ENCODE results near the gene HCN3.
A peak's percentile ranks its signal among the peaks of the same experiment; 100 is the strongest.
"Not testable (repeated sequence)": the region's sequence is repeated elsewhere in the genome, so short reads cannot be mapped to it uniquely, and the experiment has no call there.

Gene HCN3

GRCh38 chr1:155318082-155318481, 40.8 kb downstream of the HCN3 start:
- DNase-seq = no peak

GRCh38 chr1:155319536-155319935, 42.3 kb downstream of the HCN3 start:
- no peak for DNase-seq

DNA sequence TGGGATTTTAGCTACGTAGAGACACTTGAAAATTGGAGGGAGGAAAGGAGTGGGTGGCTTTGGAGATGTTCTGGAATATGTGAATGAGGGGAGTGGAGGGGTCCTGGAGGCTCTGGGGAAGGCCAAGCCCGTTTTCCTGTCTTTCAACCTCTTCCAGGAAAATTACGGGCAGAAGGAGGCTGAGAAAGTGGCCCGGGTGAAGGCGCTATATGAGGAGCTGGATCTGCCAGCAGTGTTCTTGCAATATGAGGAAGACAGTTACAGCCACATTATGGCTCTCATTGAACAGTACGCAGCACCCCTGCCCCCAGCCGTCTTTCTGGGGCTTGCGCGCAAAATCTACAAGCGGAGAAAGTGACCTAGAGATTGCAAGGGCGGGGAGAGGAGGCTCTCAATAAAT, 43.0 kb downstream of the HCN3 start:
- no peak for DNase-seq

- peak; percentile 83 to 97 for DNase-seq
Measured at GRCh38 chr1:155320661-155321617, 43.7 kb downstream of the HCN3 start, which contains the start of gene RUSC1. Gene RUSC1 (plus strand): TSS chr1:155320894. CDS start chr1:155321774, 880 bp downstream.

GRCh38 chr1:155321639-155322503, 44.6 kb downstream of the HCN3 start:
- peak in 1 of 2 experiments; percentile 69 for DNase-seq

DNA sequence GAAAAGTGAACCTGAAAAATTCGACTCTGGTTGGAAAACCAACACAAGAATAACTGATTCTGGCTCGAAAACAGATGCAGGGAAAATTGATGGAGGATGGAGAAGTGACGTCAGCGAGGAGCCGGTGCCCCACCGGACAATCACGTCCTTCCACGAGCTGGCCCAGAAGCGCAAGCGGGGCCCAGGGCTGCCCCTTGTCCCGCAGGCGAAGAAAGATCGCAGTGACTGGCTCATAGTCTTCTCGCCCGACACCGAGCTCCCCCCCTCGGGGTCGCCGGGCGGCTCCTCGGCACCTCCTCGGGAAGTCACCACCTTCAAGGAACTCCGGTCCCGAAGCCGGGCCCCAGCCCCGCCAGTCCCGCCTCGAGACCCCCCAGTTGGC, 45.3 kb downstream of the HCN3 start:
- peak in 1 of 2 experiments; percentile 77 for DNase-seq

DNA sequence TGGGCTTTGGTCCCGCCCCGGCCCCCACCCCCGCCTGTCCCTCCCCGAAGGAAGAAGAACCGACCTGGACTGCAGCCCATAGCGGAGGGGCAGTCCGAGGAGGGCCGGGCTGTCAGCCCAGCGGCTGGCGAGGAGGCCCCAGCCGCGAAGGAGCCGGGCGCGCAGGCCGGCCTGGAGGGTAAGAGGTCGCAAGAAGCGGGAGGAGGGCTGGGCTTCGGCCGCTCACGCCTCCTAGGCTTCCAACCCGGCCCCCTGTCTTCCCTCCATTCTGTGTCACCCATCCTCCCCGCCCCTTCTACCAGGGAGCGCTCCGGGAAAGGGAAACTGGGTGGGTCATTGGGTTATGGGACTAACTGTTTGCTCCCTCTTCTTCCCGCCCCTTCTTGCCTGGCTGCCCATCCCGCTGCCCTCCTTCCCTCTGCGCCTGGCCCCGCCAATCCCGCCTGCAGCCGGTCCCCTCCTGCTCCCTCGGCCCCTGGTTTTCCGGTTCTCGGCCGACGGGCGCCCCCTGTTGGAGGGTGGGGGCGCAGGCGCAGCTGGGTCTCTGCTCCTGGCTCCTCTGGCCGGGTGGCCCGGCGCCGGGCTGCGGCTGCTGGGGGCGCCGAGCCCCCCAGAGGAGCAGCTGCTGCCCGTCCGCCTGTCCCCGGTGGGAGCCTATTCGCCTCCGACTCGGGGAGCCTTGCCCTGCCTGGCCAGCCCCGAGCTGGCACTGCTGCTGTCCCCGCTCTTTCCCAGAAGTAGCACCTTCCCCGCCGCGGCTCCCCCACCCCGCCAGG, 45.9 kb downstream of the HCN3 start:
- peak; percentile 91 to 99 for DNase-seq

GRCh38 chr1:155323729-155324036, 46.4 kb downstream of the HCN3 start:
- DNase-seq = peak; percentile 90 to 97

GRCh38 chr1:155324037-155324716, 46.9 kb downstream of the HCN3 start:
- peak; percentile 98 to 100 for DNase-seq

DNA sequence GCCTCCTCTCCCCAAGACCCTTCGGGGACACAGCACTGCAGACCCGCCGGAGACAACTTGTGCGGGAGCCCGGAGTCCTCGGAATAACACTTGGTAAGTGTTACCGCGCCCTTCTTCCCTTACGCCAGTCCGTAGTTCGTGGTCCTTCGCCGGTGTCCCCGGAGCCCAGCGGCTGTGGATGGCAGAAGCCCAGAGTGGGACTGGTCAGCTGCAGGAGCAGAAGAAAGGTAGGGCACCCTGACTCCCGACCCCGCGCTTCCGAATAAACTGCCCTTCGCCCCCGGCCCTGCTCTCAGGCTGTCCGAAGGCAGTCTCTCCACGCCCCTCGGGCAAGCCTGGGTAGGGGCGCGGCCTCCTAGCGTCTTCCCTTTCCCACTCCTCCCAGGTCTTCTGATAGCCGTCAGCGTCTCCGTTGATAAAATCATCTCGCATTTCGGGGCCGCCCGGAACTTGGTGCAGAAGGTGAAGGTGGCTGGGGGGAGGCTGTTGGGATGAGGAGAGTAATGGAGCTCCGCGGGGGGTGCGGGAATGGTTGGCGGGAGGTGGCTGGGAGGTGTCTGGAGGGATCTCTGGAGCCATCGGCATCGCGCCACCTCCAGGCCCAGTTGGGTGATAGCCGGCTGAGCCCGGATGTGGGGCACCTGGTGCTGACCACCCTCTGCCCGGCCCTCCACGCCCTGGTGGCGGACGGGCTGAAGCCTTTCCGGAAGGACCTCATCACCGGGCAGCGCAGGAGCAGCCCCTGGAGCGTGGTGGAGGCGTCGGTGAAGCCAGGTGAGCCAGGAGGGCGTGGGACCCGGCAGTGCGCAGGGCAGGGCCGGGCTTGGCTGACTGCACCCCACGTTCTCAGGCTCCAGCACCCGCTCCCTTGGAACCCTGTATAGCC, 47.7 kb downstream of the HCN3 start:
- DNase-seq = peak; percentile 86 to 95

- peak in 1 of 2 experiments; percentile 61 for DNase-seq
Measured at GRCh38 chr1:155325603-155325893, 48.3 kb downstream of the HCN3 start.

DNA sequence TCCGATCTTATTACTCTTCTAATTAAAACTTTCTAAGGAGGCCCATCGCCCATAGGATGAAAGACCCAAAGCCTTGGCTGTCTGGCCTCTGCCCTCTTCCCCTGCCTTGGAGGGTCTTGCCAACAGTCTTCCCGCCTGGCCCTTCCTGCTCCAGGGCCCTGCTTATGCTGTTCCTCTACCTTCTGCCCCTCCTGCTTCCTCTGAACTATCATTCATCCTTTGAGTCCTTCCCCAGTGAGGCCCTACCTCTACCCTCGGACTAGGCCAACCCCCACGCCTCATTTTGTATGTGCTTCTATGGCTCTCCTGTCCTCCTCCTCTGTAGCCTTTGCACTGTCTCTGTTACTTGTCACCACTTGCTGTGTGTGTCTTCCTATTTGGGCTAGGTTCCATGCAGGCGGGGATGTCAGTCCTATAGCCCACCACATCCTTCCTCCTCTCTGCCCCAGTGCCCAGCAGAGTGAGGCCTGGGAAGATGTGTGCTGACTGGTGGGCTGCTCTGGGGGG, 48.8 kb downstream of the HCN3 start:
- DNase-seq = peak in 1 of 2 experiments; percentile 45

DNA sequence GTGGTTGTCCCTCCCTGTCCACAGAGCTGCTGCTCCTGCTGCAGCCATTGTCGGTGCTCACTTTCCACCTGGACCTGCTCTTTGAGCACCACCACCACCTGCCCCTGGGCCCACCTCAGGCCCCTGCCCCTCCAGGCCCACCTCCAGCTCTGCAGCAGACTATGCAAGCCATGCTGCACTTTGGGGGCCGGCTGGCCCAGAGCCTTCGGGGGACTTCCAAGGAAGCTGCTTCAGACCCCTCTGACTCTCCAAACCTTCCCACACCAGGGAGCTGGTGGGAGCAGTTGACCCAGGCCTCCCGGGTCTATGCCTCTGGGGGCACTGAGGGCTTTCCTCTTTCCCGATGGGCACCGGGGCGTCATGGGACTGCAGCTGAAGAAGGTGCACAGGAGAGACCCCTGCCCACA, 49.4 kb downstream of the HCN3 start:
- DNase-seq = no peak

DNA sequence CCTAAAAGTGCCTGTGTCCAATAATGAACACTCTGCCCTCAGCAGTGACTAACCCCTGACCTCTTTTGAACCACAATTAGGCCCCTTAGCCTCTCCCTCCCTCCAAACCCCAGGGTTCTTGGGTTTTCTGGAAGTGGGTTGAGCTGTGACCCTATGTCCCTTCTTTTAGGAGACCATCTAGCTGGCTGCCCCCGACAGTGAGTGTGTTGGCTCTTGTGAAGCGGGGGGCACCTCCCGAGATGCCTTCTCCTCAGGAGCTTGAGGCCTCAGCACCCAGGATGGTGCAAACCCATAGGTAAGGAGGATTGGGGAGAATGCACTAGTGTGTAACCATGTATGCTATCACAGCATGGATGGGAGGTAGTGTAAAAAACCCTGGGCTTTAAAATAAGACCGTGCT, 50.7 kb downstream of the HCN3 start:
- no peak for DNase-seq

DNA sequence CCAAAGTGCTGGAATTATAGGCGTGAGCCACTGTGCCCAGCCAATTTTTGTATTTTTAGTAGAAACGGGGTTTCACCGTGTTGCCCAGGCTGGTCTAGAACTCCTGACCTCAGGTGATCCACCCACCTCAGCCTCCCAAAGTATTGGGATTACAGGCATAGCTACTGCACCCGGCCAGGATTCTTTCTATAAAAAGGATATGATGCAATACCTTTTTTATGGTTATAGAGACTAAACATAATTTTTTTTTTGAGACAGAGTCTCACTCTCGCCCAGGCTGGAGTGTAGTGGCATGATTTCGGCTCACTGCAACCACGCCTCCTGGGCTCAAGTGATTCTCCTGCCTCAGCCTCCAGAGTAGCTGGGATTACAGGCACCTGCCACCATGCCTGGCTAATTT, 51.6 kb downstream of the HCN3 start:
- not testable (repeated sequence) for DNase-seq

DNA sequence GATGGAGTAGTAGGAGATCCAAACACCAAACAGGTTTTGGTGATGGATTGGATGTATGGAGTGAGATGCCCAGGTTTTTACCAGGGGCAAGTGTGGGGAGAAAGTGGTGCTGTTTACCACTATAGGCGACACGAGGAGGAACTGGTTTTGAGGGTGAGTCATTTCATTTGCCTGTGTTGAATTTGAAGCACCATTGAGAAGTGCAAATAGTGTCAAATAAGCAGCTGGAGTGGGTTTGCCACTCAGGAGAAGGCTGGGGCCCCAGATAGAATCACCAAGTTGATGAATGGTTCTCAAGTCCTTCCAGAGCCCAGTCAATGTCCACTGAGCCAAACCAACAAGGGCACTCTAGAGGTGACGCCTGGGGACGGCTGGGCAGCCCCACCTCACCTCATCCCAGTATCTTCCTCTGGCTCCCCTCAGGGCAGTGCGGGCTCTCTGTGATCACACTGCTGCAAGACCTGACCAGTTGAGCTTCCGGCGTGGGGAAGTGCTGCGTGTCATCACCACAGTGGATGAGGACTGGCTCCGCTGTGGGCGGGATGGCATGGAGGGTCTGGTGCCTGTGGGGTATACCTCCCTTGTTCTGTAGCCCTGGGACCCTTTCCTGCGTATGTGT, 52.8 kb downstream of the HCN3 start:
- DNase-seq = no peak

- DNase-seq = no peak
Measured at GRCh38 chr1:155334962-155335361, 57.7 kb downstream of the HCN3 start.
